Stimulated activated CD4-positive, alpha-beta T cell treated with anti-CD3 and anti-CD28 coated beads, Interleukin-2, amount 100 ng/mL, for 48 hours (primary cell): ENCODE results near the gene PRCC.

ENCODE experiments used
- DNase-seq, 2 donors: peaks; one replicate each; pipeline ENCODE4 v3.0.0-alpha.2; 2020

Gene PRCC

DNA sequence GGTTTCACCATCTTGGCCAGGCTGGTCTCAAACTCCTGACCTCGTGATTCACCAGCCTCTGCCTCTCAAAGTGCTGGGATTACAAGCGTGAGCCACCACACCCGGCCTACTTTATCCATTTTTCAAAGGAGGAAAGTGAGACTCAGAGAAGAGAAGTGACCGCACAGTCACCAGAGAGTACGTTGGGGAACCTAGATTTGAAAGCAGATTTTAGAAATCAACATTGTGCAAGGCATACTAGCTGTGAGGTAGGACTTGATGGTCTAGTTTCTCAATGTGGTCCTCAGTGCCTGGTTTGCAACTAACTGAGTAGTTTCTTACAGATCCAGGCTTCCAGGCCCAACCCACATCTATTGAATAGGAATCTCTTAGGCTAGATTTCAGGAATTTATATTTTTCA is 1.7 kb upstream of the PRCC start:
- DNase-seq: no peak

DNA sequence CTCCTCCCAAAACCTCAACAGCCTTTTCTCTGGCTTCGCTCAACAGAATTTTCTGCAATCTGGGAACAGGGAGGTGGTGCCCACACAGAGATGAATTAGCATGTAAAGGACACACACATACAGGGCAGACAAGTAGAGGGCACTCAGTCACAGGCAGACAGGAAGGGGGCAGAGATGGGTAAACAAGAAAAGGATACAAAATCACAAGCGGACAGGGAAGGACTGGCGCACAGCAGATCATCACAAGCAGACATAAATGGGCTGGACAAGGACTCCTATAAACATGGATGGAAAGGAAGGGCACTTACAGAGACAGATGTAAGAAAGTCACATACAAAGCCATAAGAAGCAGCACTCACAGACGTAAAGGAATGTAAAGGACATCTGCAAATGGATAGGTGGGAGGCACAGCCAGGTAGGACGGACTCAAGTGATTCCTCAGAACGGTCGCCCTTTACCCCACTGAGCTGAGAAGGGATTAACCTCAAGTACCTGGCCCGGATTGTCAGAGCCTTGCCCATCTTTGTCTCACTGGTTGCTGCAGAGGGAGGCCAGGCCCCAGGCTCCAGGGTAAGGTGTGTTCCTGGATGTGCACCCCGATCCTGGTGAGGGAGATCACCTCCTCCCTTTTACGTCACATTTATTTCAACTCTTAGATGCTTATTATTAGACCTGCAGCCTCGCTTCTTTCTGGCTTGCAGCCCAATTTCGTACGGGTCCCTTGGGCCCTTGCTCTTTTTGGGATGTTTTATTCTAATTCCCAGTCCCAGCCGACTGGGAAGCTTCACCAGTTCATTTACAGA is 836 bp upstream of the PRCC start:
- DNase-seq: no peak

DNA sequence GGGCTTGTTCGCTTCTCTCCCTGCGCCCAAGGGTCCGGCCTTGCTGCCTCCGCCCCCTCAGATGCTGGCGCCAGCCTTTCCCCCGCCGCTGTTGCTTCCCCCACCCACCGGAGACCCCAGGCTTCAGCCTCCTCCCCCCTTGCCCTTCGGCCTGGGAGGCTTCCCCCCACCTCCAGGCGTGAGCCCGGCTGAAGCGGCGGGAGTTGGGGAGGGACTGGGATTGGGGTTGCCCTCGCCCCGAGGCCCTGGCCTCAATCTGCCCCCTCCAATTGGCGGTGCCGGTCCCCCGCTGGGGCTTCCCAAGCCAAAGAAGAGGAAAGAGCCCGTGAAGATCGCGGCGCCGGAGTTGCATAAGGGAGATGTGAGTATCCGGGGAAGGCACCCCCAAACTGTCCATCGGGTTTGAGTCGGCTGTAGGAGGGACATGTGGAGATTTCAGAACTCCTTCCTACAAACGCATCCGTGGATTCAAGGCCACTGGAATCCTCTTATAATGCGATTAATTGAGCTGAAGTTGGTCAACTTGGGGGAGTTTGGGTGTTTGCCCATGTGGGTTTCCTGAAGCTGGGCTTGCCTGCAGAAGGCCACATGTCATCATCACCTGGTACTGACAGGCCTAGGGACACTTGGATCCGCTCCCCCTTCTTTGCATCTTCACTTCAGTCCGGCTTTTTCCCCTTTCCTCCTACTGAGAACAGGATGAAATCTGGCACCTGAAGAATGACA is 707 bp downstream of the PRCC start:
- DNase-seq: no peak

DNA sequence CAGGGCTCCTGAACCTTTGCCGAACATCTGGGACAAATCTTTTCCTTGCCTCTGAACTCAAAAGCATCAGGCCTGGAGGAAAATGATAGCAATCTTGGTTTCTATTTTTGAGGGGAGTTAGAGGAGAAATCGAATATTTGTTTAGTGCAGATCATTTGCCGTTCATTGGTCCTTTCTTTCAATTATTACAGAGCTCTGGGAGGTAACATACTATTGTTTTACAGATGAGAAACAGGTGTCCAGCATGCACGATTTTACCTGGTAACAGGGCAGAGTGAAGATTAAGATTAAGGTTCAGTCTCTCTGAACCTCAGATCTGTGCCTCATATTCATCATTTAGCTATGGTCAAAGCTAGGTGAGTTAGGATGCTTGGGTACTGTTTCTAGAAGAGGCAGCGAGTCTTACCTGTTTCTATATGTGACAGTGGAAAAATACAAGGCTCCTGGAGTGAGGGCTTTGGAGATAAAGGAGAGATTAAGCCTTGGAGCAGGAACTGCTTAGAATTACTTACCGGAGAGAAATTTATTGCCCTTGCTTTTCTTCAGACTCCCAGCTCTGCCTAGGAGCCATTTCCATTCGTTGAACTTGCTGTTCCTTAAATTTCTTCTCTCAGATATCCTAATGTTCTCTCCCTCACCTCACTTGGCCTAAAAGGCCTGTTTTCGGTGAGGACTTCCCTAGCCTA is 1.4 kb downstream of the PRCC start:
- DNase-seq: no peak

DNA sequence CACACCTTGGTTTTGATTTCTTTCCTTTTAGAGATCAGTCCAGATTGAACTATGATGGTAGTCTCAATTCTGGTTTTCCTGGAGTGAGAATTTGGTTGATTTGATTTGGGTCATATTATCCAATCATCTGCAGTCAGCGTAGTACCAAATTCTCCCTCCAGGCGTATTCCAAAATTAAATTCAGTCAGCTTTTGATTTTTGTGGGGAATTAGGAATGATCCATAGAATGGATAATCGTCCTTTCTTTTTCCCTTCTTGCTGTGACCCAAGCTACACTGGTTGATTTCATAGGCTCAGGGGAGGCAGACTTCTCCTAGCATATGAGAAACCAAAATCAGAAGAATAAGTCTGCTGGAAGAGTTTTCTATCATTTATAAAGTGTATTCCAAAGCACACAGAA is 4.9 kb downstream of the PRCC start:
- no peak for DNase-seq

DNA sequence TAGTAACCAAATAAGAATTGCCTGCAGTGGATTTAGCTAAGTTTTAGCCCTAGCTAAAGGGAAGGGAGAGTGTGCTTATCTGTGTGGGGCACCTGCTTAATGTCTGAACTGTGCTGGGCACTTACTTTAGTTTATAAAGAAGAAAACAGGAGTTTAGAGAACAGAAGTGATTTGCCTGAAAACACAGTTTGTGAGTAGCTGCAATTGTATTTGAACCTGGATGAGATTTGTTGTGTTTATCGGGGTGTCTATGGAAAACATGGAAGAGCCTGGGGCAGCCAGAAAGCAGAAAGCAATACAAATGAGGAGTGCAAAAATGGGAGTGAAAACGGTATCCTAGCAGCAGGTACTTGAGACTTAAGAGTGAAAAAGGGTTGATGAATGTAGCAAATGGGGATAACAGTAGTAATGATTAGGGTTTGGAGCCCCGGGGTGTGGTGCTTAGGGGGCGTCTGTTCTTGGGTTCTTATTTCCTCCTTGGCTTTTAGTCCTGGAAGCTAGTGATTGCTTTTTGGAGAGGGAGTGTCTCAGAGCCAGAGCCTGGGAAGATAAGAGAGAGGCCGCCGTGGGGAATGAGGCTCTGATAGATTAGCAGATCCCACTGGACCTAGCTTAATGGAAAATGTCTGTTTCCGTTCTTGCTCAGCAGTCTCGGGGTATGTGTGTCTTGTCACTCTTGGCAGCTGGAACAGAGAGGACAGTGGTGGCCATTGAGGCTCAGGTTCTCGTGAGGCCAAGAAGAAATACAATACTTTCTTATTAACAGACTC is 5.6 kb downstream of the PRCC start:
- DNase-seq: no peak

DNA sequence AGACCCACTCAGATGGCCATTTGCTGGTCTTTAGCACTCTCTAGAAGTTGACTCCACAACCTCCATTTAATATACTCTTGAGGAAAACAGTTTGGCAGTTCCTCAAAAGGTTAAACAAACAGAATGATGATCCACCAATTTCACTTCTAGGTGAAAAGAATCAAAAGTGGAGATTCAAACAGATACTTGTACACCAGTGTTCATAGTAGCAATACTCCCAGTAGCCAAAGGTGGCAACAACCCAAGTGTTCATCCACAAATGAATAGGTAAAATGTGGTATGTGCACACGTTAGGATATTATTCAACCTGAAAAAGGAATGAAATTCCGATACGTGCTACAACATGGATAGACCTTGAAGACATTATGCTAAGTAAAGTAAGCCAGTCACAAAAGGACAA is 6.3 kb downstream of the PRCC start:
- DNase-seq: no peak

DNA sequence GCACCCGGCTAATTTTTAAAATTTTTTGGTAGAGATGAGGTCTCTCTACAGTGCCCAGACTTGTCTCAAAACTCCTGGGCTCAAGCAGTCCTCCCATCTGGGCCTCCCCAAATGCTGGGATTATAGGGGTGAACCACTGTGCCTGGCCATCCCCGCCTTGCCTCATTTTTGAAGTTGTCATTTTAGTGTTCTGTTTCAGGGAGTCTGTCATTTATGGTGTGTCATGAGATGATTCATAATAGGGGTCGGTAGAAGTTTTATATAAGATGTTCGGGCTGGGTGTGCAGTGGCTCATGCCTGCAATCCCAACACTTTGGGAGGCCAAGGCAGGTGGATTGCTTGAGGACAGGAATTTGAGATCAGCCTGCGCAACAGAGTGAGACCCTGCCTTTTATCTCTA is 8.5 kb downstream of the PRCC start:
- DNase-seq: no peak

DNA sequence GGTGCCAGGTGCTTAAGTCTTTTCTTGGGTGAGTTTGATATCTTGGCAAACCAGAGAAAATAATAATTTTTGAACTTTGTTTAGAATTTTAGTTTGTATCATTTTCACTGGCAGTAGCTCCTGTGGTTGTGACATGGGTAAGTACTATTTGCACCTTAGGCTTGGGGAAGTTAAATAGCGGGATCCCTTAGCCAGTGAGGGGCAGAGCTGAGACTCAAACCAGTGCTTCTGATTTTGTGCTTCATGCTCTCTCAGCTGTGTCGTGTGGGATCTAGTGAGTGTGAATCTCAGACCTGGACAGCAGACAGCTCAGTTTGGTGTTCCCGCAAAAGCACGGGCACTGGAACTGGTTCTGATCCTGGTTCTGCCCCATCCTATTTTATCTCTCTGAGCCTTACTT is 9.6 kb downstream of the PRCC start:
- no peak for DNase-seq

DNA sequence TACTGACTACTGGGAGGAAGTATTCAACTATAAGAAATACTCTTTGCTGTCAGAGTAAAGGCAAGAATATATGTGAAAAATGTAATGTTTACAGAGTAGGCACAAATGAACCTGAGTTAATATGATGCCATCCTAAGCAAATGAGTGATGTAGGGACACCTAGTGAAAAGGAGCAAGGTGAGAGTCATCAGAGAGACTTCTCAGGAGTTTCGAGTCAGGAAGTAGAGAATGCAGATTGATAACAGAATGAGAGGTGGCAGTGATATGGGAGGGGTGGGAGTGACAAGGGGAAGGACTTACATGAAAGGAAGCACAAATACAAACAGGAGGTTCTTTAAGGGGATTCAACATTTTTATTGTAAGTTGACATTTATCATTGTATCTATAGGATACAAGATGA is 10.2 kb downstream of the PRCC start:
- no peak for DNase-seq

DNA sequence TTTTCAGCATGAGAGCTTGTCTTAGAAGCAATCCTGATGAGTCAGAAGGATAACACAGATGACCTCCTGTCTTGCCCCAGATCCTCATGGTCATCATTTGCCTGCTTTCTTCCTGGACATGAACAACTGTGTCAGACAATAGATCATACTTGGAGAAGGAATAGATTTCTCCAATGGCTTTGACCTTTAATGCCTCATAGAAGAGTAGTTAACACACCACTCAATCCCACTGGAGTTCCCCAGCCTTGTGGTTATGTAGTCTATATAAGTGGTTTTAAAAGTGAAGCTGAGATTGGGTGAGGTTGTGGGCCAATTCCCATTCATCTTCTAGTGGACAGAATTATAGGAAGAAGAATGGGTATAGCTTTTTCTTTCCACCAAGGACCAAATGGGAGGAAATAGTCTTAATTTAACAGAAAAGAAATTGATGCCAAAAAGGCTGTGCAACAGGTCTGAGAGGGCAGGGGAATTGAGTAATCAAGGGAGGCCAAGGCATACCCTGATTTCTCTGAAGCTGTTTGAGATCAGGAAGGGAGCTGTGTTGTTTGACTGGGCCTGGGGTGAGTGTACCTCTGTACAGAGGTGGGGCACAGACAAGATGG is 14.4 kb downstream of the PRCC start:
- DNase-seq: no peak

DNA sequence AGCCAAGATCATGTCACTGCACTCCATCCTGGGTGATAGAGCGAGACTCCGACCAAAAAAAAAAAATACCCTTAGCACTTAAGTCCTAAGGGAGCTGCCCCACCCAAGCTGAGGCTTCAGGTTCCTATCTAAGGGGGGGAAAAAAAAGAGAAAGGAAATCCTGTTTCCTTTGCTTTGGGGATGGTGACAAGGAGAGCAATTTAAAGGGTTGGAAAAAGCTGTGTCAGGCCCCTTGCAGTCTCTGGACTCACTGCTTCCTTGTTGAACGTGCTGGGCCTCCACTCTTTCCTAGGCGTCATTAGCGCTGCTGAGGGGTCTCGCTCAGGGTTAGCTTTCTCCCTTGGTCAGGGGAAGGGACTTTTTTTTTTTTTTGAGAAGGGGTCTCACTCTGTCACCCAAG is 18.1 kb downstream of the PRCC start:
- DNase-seq: no peak

DNA sequence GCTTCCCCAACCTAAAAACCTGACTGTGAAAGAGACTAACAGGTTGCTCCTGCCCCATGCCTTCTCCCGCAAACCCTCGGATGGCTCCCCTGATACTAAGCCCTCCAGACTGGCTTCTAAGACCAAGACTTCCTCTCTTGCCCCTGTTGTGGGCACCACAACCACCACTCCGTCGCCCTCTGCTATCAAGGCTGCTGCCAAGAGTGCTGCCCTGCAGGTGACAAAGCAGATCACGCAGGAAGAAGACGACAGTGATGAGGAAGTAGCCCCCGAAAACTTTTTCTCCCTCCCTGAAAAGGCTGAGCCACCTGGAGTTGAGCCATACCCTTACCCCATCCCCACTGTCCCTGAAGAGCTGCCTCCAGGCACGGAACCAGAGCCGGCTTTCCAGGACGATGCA is 19.3 kb downstream of the PRCC start:
- no peak for DNase-seq

DNA sequence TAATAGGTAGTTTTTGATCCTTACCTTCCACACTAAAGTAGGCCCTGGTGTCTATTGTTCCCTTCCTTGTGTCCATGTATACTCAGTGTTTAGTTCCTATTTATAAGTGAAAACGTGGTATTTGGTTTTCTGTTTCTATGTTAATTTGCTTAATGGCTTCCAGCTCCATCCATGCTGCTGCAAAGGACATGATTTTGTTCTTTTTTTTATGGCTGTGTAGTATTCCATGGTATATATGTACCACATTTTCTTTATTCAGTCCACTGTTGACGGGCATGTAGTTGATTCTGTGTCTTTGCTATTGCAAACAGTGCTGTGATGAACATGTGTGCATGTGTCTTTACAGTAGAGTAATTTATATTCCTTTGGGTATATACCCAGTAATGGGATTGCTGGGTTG is 20.8 kb downstream of the PRCC start:
- DNase-seq: no peak

DNA sequence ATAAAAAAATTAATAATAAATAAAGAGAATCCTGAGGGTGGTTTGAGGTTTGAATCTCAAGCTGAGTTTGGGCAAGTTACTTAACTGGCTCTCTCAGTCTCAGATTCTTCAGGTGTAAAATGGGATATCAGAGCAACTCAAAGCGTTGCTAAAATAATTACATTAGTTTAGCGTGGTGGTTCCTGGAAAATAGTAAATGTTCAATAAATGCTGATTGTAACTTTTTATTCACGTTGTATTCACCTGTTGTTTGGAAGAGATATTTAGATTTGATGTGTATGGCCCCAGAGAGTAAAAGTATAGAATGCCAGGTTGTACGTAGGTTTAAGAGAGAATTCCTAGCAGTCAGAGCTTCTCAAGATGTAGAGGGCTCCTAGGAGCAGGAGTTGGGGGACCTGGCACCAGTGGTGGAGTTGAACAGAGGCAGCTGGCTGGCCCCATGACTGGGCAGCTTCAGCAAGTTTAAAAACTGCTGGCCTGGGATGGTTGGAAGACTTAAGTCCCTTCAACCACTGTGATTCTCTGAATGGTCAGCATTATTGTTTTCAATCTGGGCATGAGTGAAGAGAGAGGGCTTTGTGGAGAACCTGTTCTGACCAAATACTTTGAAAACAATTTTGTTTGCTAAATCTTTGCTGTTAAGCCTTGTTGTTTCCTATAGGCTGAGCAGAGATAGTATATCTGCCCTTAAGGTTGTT is 22.4 kb downstream of the PRCC start:
- no peak for DNase-seq

DNA sequence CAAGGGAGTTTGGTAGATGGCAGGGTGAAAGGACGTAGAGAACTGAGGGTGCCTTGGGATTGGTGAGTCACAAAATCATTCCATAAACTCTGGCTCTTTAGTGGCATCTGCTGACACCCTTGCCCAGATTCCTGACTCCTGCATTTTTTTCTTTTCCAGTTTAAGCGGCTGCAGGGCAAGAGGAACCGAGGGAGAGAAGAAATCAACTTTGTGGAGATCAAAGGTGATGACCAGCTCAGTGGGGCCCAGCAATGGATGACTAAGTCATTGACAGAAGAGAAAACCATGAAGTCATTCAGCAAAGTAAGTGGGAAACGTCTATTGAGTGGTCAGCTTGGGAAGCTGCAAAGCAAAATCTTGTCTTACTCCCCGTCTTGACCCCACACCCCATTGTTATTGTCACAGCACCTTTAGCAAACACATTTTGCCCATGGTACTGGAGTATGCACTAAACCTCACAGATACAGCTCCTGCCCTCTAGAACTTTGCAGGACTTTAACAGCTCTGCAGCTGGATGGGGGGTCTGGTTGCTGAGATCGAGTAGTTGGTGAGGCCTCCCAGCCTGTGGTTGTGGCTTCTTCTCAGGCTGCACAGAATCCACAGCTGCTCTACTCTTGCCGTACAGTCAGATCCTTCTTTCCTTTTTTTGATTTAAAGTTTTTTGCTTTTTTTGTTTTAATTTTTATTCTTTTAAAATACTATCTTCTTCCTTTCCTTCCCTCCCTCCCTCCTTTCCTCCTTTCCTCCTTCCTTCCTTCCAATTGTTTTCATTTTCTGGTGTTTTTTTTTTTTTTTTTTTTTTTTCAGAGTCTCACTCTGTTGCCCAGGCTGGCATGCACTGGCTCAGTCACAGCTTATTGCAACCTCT is 27.4 kb downstream of the PRCC start:
- DNase-seq: no peak

DNA sequence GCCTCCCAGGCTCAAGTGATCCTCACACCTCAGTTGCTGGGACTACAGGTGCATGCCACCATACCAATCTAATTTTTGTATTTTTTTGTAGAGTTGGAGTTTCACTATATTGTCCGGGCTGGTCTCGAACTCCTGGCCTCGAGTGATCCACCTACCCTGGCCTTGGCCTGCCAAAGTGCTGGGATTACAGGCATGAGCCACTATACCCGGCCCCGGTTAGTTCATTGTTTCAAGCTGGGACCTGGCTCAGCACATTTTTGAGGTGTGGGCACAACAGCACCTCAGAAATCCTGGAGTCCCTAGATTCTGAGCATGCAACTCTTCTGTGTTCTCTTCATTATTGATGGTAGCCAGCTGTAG is 28.0 kb downstream of the PRCC start:
- DNase-seq: no peak

DNA sequence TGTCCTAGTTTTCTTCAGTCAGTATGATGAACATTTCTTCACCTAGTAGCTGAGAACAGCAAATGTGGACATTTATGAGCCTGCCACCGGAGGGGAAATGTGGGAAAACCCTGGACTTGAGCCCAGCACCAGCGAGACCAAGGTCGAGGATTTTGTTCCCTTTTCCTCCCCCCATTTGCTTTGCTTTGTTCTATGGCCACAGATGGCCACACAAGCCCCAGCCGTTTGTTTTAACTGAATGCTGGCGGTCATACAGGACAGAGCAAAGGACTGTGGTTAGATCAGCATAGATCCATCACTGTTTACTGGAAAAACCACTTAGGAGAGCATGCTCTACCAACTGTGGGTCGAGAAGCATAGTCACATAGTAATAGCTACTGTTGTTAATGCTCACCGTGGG is 28.5 kb downstream of the PRCC start:
- DNase-seq: no peak

DNA sequence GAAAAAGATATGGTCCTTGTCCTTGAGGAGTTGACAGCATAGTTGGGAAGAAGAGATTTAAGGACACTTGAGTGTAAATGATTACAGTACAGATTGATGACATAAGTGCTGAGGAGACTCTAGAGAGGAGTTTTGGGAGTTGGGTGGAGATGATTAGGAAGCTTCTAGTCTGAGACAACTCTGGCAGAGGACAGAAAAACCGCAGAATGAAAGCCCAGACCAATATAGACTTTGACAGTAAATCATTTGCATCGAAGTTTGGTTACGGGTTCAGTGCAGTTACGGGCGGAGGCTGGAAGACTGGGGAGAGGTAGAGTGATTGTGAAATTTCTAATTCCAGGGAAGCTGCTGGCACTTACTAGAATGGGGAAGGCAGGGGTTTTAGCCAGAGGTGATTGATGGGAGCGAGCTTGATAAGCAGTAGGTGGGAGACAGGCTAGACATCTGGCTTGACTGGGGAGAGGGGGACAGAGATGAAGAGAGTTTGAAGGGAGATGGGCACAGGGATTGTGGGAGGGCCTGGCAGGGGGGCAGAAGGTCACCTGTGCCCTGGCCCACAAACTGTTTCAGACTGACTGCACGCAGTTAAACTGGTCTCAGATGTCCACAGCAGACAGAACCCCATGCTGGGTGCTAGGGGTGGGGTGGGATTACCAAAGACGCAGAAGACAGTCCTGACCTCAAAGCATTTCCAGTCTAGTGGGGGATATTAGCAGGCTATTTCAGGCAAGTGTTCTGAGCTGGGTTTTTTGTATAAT is 29.2 kb downstream of the PRCC start:
- DNase-seq: no peak

DNA sequence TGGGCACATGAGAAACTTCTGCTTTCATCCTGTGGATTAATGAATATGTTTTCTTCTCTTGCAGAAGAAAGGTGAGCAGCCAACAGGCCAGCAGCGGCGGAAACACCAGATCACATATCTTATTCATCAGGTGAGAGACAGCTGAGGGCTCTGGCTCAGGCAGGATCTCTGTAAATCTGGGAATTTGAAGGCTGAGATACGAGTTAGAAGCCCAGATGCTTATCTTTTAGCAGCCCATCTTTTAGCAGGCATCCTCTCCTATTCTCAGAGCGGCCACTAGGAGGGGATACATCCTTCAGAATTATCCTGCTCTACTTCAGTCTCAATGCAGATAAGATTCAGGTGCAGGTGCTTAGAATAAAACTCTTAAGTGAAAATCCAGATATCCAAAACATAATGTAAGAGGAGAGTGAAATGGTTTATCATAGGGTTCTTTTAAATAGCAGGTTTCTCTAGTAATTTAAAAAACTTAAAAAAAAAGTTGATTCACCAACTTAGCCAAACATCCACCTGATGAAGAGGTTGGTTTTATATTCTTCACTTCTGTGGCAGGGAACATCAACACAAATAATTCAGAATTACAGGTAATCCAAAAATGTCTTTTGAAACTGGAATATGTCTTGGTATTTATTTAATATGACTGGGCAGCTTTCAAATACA is 30.0 kb downstream of the PRCC start:
- DNase-seq: peak in 1 of 2 donors; percentile 46
